Thymus (tissue), 11 donors: ENCODE results near the gene TGFBR3. TPM values are rescaled to one million over a fixed set of nuclear protein-coding genes. Genes with fewer than 3 reads are reported as not detected.
A peak's percentile ranks its signal among the peaks of the same experiment; 100 is the strongest.

ENCODE experiments used
- DNase-seq, 9 donors: peaks; one replicate each; pipeline ENCODE4 v3.0.0-alpha.2; 2013; ENCODE audit warnings: low spot score in 9 of 9, low read depth in 6 of 9, missing footprints in 1 of 9
- H3K27ac ChIP-seq, 2 donors: one replicate each; pipeline ENCODE4 v1.5.1; 2013; ENCODE audit warnings: control low read depth in 1 of 2, low read depth in 1 of 2, low read length in 1 of 2, mild to moderate bottlenecking in 1 of 2, moderate library complexity in 1 of 2
- H3K27me3 ChIP-seq, 2 donors: one replicate each; pipeline ENCODE4 v1.5.1; 2013; ENCODE audit warnings: low read length in 1 of 2; ENCODE audit not compliant: control insufficient read depth in 2 of 2, insufficient read depth in 1 of 2
- H3K36me3 ChIP-seq, 2 donors: one replicate each; pipeline ENCODE4 v1.5.1; 2013; ENCODE audit warnings: low read length in 1 of 2, mild to moderate bottlenecking in 1 of 2, moderate library complexity in 1 of 2; ENCODE audit not compliant: control insufficient read depth in 2 of 2, insufficient read depth in 2 of 2
- H3K4me1 ChIP-seq, 2 donors: one replicate each; pipeline ENCODE4 v1.5.1; 2013; ENCODE audit warnings: low read length in 2 of 2; ENCODE audit not compliant: control insufficient read depth in 2 of 2, insufficient read depth in 2 of 2
- H3K4me3 ChIP-seq, 2 donors: one replicate each; pipeline ENCODE4 v1.5.1; 2013; ENCODE audit warnings: low read length in 2 of 2, control low read depth in 1 of 2, mild to moderate bottlenecking in 1 of 2
- H3K9me3 ChIP-seq, 2 donors: one replicate each; pipeline ENCODE4 v1.5.1; 2013; ENCODE audit warnings: low read length in 1 of 2, mild to moderate bottlenecking in 1 of 2; ENCODE audit not compliant: control insufficient read depth in 2 of 2, insufficient read depth in 1 of 2
- WGBS: extraction: QIAGEN DNeasy Blood & Tissue Kit; methylation state at CpG from one replicate; pipeline ENCODE4 v1.1.7; 2013; 5-methylcytosine and 5-hydroxymethylcytosine counted together
- polyA plus RNA-seq: library from polyadenylated mRNA; stranded (reverse); fragments of 200-250 nt; gene quantifications from one replicate; pipeline ENCODE4 v1.2.3, GENCODE V29; 2013
- total RNA-seq: library from RNA; stranded (reverse); fragments of 120-200 nt; gene quantifications from one replicate; pipeline ENCODE4 v1.2.4, GENCODE V29; 2013
- donor health status: healthy.

The TGFBR3 gene
- total and polyA plus RNA-seq, 2 donors, result 5.4 to 10.1 TPM

DNA sequence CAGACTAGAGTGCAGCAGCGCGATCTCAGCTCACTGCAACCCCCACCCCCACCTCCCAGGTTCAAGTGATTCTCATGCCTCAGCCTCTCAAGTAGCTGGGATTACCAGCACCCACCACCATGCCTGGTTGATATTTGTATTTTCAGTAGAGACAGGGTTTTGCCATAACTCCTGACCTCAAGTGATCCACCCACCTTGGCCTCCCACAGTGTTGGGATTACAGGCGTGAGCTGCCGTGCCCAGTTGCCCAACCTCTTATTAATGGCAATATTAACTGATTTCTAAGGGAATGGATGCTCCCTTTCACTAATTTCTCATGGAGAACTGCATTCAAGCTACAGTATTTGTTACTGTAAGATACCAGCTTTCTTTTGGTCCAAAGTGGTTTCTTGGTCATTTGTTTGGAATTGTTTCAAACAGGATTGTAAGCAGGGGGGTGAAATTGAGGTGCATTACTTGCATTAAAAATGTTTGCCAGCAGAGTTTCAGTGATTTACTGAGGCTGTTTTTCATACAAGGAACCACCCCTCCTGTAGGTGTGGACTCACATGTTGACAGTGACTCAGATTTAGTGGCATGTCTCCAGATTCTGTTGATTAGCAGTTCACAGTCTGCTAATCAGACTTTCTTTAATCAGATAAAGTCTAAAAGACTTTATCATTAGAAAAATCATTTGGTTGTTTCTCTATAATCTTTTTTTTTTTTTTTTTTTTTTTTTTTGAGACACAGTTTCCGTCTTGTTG is 3.9 kb upstream of the TGFBR3 start:
- no peak for DNase-seq
- H3K36me3 ChIP-seq, result no peaks in the 10 kb centered on the region
- WGBS, result 94% methylated on average over 5 of the region's 5 CpGs
- H3K4me1 ChIP-seq, result peaks cover 12 to 21% of the 10 kb centered on the region in 2 donors
- no peaks in the 10 kb centered on the region for H3K9me3 ChIP-seq
- H3K27me3 ChIP-seq, result peaks cover 26 to 49% of the 10 kb centered on the region in 2 donors
- no peak overlapping the region for H3K27ac ChIP-seq
- H3K4me3 ChIP-seq, result no peak overlapping the region

DNA sequence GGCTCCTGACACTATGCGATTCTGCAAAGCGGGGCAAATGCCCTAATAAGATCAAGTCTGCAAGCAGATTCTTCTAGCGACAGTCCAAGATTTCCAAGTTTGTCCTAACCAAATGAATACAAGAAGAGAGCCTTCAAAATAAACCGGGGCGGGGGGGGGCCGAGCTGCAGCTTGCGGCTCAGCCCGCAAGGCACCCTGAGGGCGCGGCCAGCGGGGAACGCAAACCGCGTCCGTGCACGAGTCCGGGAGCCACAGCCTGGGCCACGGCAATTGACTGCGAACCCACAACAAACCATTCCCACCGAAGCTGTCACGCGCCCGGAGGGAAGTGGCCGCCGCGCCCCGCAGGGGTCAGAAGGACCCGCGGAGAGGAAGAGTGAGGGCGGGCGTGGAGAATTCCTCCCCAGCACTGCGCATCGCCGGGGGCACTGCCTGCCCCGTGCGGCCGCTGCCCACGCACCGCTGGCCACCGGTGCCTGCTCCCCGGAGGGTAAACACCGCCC is 687 bp downstream of the TGFBR3 start:
- no peaks in the 10 kb centered on the region for H3K36me3 ChIP-seq
- H3K27ac ChIP-seq, result peak overlapping the region; percentile 43 to 64
- peak overlapping the region; percentile 42 to 50 for H3K4me3 ChIP-seq
- peak in 2 of 9 donors; percentile 6 to 34 for DNase-seq
- WGBS, result 1% methylated on average over 42 of the region's 42 CpGs
- no peaks in the 10 kb centered on the region for H3K9me3 ChIP-seq
- H3K4me1 ChIP-seq, result peaks cover 12 to 18% of the 10 kb centered on the region in 2 donors
- peaks cover 45 to 78% of the 10 kb centered on the region in 2 donors for H3K27me3 ChIP-seq

DNA sequence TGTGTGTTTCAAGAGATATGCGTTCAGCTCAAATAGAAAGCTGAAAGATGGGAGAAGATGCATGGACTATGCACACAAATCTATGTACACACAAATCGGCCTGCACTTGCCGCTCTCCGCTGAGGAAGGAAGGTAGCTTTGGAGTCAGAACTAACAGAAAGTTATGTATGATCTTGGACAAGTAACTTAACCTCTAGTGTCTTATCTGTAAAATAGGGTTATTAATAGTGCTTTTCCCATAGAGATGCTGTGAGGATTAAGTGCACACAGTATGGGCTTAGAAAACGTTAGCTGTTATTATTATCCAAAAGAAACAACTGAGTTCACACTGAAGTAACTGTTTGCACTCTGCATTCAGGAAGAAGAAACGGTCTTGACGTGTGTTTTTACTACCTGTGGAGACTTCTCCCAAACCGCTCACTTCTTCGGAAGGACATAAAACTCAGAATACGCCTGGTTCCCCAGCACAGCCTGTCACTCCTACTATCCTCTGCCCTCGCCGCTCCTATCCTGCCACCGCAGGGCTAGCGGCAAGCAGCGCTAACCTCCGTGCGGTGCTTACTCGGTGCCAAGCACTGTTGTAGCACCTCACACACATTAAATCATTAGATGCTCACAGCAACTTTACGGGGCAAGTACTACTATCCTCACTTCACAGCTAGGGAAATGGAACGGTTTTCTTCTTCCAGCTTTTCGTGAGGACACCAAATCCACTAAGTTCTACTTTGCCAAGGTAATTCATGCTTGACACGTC is 1.3 kb downstream of the TGFBR3 start:
- DNase-seq, result peak in 2 of 9 donors; percentile 13 to 39
- Histone ChIP-seq H3K27ac (peak overlapping the region in 1 of 2 donors; percentile 42), H3K9me3 (no peaks in the 10 kb centered on the region), H3K27me3 (peaks cover 45 to 75% of the 10 kb centered on the region in 2 donors), H3K4me3 (peak overlapping the region; percentile 42 to 50), H3K36me3 (no peaks in the 10 kb centered on the region), H3K4me1 (peaks cover 12 to 18% of the 10 kb centered on the region in 2 donors)
- WGBS, result 20% methylated on average over 22 of the region's 22 CpGs

DNA sequence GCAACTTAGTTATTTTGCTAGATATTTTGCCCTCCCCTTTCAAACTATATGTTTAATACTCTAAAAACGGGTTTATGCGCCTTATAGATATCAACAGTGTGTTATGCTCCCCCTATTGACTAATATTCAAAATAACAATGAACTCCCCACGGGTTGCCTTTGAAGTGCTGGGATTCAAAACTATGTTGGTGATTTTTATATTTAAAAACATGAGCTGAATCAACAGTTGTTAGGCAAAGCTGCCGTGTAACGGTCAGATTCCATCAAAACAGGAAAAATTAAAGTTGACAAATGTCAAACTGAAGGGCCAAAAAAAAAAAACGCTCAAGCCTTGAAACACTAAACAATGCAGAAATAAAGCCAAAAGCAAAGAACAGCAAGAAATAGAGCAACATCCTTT is 2.5 kb downstream of the TGFBR3 start:
- Histone ChIP-seq H3K4me1 (peaks cover 12 to 18% of the 10 kb centered on the region in 2 donors), H3K27ac (no peak overlapping the region), H3K9me3 (no peaks in the 10 kb centered on the region), H3K27me3 (peaks cover 45 to 70% of the 10 kb centered on the region in 2 donors), H3K36me3 (no peaks in the 10 kb centered on the region), H3K4me3 (no peak overlapping the region)
- WGBS, result 11% methylated on average over 6 of the region's 6 CpGs
- DNase-seq, result peak in 2 of 9 donors; percentile 7 to 33

DNA sequence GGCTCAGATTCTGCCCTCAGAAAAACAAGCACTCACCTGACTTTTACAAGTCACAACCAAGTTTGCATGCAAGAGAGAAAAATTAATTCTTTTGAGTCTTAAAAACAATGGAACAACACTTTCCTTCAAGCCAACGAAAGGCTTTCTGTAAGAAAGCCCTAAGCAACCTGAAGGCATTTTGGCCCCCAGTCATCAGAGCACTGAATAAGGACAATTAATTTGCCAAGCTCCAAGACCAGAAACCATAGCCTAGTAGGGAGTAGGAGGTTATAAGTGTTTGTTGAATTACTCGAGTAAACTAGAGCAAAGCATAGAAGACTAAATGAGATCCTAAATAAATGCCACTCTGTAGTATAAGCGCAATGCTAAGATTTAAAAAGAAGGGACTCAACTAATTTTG is 4.7 kb downstream of the TGFBR3 start:
- 96% methylated on average over 3 of the region's 3 CpGs for WGBS
- peaks cover 11 to 13% of the 10 kb centered on the region in 2 donors for H3K4me1 ChIP-seq
- H3K27me3 ChIP-seq, result peaks cover 35 to 55% of the 10 kb centered on the region in 2 donors
- no peaks in the 10 kb centered on the region for H3K9me3 ChIP-seq
- no peak overlapping the region for H3K4me3 ChIP-seq
- no peak for DNase-seq
- H3K36me3 ChIP-seq, result no peaks in the 10 kb centered on the region
- H3K27ac ChIP-seq, result no peak overlapping the region

DNA sequence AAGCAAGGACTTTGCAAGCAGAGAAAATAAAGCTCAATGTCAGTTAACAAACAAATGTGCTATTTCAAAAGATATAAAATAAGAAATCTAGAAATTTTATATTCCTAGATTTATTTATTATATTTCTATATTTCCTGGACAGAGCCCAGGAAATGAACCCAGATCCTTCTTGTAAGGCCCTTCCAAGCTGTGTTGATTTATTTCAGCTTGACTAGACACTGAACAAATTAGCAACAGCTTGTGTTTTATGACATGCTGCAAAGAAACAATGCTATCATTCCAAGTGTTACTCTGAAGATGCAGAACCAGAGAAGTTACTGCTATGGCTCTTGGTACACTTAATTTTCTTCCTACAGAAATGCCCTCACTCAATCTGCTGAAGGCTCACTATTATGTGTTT is 6.2 kb downstream of the TGFBR3 start:
- peaks cover 0 to under 1% of the 10 kb centered on the region in 2 donors for H3K4me1 ChIP-seq
- H3K4me3 ChIP-seq, result no peak overlapping the region
- DNase-seq, result no peak
- H3K36me3 ChIP-seq, result no peaks in the 10 kb centered on the region
- no peak overlapping the region for H3K27ac ChIP-seq
- peaks cover 29 to 53% of the 10 kb centered on the region in 2 donors for H3K27me3 ChIP-seq
- no peaks in the 10 kb centered on the region for H3K9me3 ChIP-seq

DNA sequence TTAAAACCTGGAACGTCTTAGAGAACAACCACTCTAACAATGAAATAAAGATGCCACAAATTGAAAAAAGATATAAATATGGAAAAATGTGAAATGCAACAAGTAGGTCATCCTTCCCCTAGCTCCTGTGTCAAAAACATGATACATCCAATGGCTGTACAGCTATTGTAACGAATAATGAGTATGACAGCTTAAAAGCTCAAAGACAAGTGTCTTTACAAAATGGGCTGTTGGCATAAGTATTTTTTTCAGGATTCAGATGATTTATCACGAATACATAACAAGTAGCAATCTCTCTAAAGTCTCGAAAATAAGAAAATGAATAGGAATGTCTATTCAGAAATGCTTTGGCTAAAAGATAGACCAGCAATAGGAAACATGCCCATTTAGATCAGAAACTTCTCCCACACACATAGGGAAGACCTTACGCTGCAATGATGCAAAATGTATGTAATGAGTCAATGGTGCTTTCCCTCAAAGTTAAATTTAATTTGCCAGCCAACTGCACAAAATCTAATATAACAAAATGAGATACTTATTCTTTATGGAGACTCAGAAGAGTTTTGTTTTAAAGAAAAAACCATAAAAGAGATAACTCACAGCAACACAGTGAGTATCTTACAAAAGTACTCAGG is 8.3 kb downstream of the TGFBR3 start:
- Histone ChIP-seq H3K9me3 (no peaks in the 10 kb centered on the region), H3K27me3 (peaks cover 16 to 42% of the 10 kb centered on the region in 2 donors), H3K4me1 (peaks cover 8 to 10% of the 10 kb centered on the region in 2 donors), H3K27ac (no peak overlapping the region), H3K4me3 (no peak overlapping the region), H3K36me3 (no peaks in the 10 kb centered on the region)
- WGBS, result 93% methylated on average over 5 of the region's 5 CpGs
- no peak for DNase-seq

DNA sequence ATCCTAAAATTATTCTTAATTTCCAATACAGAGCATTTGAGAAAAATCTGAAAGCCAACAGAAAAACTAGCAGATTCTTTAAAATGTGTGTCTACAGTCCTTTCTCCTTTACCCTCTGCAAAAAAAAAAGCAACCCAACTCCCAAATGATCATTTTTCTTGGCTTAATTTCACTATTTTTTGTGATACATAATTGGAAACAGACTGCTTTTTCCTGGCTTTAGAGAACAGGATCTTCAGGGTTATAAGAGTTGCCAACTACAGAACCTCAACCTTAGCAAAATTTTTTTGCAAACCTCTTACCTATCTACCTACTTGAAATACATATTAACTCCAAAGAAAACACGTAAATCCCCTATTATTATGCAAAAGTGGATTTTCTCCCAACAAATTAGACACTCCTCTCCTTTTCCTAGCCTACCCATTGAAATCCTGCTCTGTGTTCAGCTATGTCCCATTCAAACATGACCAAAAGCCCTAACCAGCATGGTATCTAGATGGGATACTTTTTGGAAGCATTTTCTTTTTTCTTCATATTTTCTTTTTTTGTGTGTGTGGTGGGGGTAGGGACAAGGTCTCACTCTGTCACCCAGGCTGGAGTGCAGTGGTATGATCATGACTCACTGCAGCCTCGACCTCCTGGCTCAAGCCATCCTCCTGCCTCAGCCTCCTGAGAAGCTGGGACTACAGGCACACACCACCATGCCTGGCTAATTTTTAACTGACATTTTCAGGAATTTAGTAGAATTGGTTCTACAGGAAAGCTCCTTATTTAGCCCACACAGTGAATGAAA is 9.0 kb downstream of the TGFBR3 start:
- no peak overlapping the region for H3K27ac ChIP-seq
- no peak overlapping the region for H3K4me3 ChIP-seq
- no peaks in the 10 kb centered on the region for H3K36me3 ChIP-seq
- no peak for DNase-seq
- no peaks in the 10 kb centered on the region for H3K9me3 ChIP-seq
- peaks cover 15 to 17% of the 10 kb centered on the region in 2 donors for H3K4me1 ChIP-seq
- H3K27me3 ChIP-seq, result peaks cover 16 to 37% of the 10 kb centered on the region in 2 donors
- WGBS, result 94% methylated on average over 2 of the region's 2 CpGs
